SU-DHL-6 (cell line): Measurements from ENCODE around the gene THOC7.

ENCODE experiments used
- EZH2phosphoT487 ChIP-seq: fragments of 200-600 bp; sonication (generic), shearing (Covaris generic); conservative IDR thresholded peaks from 2 replicates; pipeline ENCODE4 v1.6.1; 2018; ENCODE audit warnings: mild to moderate bottlenecking, antibody characterized with exemption, low read length, moderate library complexity, mixed read lengths
- TF ChIP-seq, protein P1 (sequence below): fragments of 200-600 bp; sonication (generic); IDR thresholded peaks from one replicate; pipeline ENCODE4 v1.5.1; 2017; ENCODE audit warnings: antibody characterized with exemption, mild to moderate bottlenecking, low read length, moderate library complexity; ENCODE audit not compliant: insufficient read depth, poor library complexity, severe bottlenecking

DNA sequence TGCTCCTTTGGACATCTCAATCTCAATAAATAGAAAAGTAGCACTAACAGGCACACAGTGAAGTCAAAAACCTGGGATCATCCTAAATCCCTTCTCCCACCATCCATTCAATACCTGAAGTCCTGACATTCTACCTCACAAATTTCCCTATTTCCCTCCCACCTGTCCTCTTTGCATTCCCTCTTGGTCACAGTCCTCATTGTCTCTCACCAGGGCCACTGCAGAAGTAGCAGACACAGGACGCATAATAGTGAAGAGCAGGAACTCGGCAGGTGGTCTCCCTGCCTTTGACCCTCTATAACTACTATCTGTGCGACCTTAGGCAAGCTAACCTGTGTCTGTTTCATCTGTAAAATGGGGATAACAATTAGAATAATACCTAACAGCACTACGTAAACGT, 2.3 kb downstream of the THOC7 start:
- TF ChIP-seq EZH2phosphoT487 = no peak
- TF ChIP-seq, protein P1, sequence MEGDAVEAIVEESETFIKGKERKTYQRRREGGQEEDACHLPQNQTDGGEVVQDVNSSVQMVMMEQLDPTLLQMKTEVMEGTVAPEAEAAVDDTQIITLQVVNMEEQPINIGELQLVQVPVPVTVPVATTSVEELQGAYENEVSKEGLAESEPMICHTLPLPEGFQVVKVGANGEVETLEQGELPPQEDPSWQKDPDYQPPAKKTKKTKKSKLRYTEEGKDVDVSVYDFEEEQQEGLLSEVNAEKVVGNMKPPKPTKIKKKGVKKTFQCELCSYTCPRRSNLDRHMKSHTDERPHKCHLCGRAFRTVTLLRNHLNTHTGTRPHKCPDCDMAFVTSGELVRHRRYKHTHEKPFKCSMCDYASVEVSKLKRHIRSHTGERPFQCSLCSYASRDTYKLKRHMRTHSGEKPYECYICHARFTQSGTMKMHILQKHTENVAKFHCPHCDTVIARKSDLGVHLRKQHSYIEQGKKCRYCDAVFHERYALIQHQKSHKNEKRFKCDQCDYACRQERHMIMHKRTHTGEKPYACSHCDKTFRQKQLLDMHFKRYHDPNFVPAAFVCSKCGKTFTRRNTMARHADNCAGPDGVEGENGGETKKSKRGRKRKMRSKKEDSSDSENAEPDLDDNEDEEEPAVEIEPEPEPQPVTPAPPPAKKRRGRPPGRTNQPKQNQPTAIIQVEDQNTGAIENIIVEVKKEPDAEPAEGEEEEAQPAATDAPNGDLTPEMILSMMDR = no peak
